Brain microvascular endothelial cell (primary cell): ENCODE data around the gene JAGN1.
"Not testable (repeated sequence)": the region's sequence is repeated elsewhere in the genome, so short reads cannot be mapped to it uniquely, and the experiment has no call there.

Experiments used
- DNase-seq: peaks from one replicate; pipeline ENCODE4 v3.0.0-alpha.2; 2020
- H3K27ac ChIP-seq: fragments of 250-450 bp; sonication (Bioruptor Pico); 2 replicates; pipeline ENCODE4 v1.5.1; 2020; ENCODE audit warnings: mild to moderate bottlenecking, moderate library complexity
- H3K27me3 ChIP-seq: fragments of 250-450 bp; sonication (Bioruptor Pico); replicated peaks from 2 replicates; pipeline ENCODE4 v1.5.1; 2020; ENCODE audit warnings: mild to moderate bottlenecking
- H3K36me3 ChIP-seq: fragments of 250-450 bp; sonication (Bioruptor Pico); replicated peaks from 2 replicates; pipeline ENCODE4 v1.5.1; 2020; ENCODE audit warnings: mild to moderate bottlenecking
- H3K4me3 ChIP-seq: 2 replicates; pipeline ENCODE4 v1.5.1; 2011; ENCODE audit warnings: low read depth, mild to moderate bottlenecking, control low read depth, low read length, moderate library complexity
- CTCF ChIP-seq: IDR thresholded peaks from 2 replicates; pipeline ENCODE4 v1.5.1; 2011; ENCODE audit warnings: low read depth, mild to moderate bottlenecking, moderate library complexity, low read length, control low read depth, inconsistent platforms; ENCODE audit errors: missing control alignments
- in situ Hi-C: cut with HindIII; loops from 2 replicates; pipeline ENCODE4 v1.10.0; 2017; ENCODE audit warnings: low sequenced_read_pairs, low pct_ligation_motif_present

JAGN1 gene

DNA sequence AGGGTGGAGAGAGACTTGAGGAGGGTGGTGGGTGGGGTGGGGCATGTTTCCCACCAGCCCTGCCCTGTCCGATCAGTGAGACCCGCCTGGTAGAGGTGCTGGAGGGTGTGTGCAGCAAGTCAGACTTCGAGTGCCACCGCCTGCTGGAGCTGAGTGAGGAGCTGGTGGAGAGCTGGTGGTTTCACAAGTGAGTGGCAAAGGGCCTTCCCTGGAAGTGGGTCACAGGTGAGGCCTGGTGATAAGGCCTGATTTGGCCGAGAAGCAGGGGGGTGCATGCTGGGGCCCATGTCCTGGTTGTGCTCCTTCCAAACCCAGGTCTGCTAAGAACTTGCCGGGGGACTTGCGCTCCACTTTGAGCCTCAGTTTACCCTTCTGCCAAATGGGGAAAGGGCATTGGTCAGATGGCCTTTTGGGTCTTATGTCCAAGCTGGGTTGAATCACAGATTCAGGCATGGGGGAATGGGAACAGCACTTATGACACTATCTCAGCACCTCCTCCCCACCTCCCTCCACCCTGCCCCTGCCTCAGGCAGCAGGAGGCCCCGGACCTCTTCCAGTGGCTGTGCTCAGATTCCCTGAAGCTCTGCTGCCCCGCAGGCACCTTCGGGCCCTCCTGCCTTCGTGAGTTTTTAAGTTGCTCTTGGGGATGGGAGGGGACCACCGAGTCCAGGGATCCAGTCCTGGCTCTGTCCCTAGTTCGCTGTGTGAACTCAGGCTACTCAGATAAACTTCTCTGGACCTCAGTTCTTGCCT is 47.3 kb downstream of the JAGN1 start:
- Histone ChIP-seq H3K4me3 (no peak overlapping the region), H3K36me3 (peaks cover 35% of the 10 kb centered on the region), H3K27ac (no peak overlapping the region), H3K27me3 (no peaks in the 10 kb centered on the region)
- no peak for TF ChIP-seq CTCF
- in situ Hi-C loops: no loop called here
- no peak for DNase-seq

GRCh38 chr3:9938966-9939365 is 48.6 kb downstream of the JAGN1 start:
- peaks cover 37% of the 10 kb centered on the region for H3K36me3 ChIP-seq
- H3K4me3 ChIP-seq: no peak overlapping the region
- TF ChIP-seq CTCF: no peak
- H3K27me3 ChIP-seq: no peaks in the 10 kb centered on the region
- in situ Hi-C loops: no loop called here
- DNase-seq: no peak
- no peak overlapping the region for H3K27ac ChIP-seq

GRCh38 chr3:9939906-9940305 is 49.5 kb downstream of the JAGN1 start:
- H3K4me3 ChIP-seq, H3K27ac ChIP-seq, H3K27me3 ChIP-seq, DNase-seq, in situ Hi-C loops: not testable (repeated sequence)
- peaks cover 38% of the 10 kb centered on the region for H3K36me3 ChIP-seq

DNA sequence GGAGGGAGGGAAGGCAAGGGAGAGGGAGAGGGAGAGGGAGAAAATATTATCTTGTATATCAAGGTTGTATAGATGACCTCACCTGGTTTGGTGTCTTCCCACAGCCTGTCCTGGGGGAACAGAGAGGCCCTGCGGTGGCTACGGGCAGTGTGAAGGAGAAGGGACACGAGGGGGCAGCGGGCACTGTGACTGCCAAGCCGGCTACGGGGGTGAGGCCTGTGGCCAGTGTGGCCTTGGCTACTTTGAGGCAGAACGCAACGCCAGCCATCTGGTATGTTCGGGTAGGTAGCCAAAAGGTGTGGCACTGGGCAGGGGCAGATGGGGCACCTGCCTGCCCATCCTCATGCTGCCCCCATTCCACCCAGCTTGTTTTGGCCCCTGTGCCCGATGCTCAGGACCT is 50.3 kb downstream of the JAGN1 start:
- TF ChIP-seq CTCF: no peak
- DNase-seq: no peak
- H3K36me3 ChIP-seq: peaks cover 36% of the 10 kb centered on the region
- H3K27ac ChIP-seq: no peak overlapping the region
- H3K4me3 ChIP-seq: no peak overlapping the region
- no peaks in the 10 kb centered on the region for H3K27me3 ChIP-seq
- in situ Hi-C loops: no loop called here

- no peak overlapping the region for H3K27ac ChIP-seq
- DNase-seq: no peak
- peaks cover 26% of the 10 kb centered on the region for H3K36me3 ChIP-seq
- in situ Hi-C loops: no loop called here
- no peaks in the 10 kb centered on the region for H3K27me3 ChIP-seq
- no peak for TF ChIP-seq CTCF
- H3K4me3 ChIP-seq: no peak overlapping the region
These were observed 51.8 kb downstream of the JAGN1 start for GRCh38 chr3:9942164-9942563.

DNA sequence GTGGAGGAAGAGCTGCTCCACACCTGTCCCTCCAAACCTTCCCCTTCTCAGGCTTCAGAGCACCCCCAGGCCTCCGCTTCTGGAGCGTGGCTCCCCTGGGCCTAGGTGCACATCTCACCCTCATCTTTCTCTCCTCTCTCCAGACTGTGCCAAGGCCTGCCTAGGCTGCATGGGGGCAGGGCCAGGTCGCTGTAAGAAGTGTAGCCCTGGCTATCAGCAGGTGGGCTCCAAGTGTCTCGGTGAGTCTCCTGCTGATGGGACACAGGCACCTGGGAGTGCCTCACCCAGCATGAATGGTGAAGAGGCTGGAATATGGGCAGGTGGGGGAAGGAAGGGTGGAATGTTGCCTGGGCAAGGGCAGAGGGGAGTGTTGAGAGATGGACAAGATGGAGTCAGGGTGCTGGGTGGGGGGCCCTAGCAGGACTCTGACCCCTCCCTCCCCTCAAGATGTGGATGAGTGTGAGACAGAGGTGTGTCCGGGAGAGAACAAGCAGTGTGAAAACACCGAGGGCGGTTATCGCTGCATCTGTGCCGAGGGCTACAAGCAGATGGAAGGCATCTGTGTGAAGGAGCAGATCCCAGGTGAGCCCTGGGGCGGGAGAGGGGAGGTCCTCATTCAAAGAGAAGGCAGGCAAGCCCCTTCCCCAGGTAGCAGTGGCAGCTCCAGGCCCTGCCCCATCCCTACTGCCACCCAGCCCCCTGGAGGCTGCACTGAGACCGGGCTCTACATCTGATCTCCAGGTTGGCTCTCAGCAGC is 52.7 kb downstream of the JAGN1 start:
- no peak for TF ChIP-seq CTCF
- Histone ChIP-seq H3K36me3 (peaks cover 17% of the 10 kb centered on the region), H3K27me3 (no peaks in the 10 kb centered on the region), H3K27ac (no peak overlapping the region), H3K4me3 (no peak overlapping the region)
- no peak for DNase-seq
- in situ Hi-C loops: no loop called here
